OCI-LY1 (cell line): ENCODE data around the gene MCC.
"Not testable (repeated sequence)": the region's sequence is repeated elsewhere in the genome, so short reads cannot be mapped to it uniquely, and the experiment has no call there.

Experiments
- H2AFZ ChIP-seq: fragments of 200-600 bp; sonication (generic), shearing (Covaris generic); 2 replicates; pipeline ENCODE4 v1.6.0; 2014; ENCODE audit warnings: antibody characterized with exemption, mild to moderate bottlenecking, low read length
- H3F3A ChIP-seq: fragments of 200-600 bp; sonication (generic), shearing (Covaris generic); 2 replicates; pipeline ENCODE4 v1.6.0; 2014; ENCODE audit warnings: mild to moderate bottlenecking, antibody characterized with exemption, low read length, moderate library complexity; ENCODE audit not compliant: insufficient read depth
- H3K27ac ChIP-seq: fragments of 200-600 bp; sonication (generic); 2 replicates; pipeline ENCODE4 v1.5.1; 2014; ENCODE audit warnings: low read length, mixed run types, mild to moderate bottlenecking, low read depth; ENCODE audit not compliant: poor library complexity, severe bottlenecking
- H3K27me3 ChIP-seq: fragments of 200-600 bp; sonication (generic); 2 replicates; pipeline ENCODE4 v1.6.0; 2014; ENCODE audit warnings: antibody characterized with exemption, mild to moderate bottlenecking, low read length, moderate library complexity; ENCODE audit not compliant: insufficient read depth
- H3K36me3 ChIP-seq: fragments of 200-600 bp; sonication (generic); 2 replicates; pipeline ENCODE4 v1.6.1; 2014; ENCODE audit warnings: mild to moderate bottlenecking, antibody characterized with exemption, low read length, moderate library complexity, mixed read lengths; ENCODE audit not compliant: insufficient read depth
- H3K4me1 ChIP-seq: fragments of 200-600 bp; sonication (generic); 2 replicates; pipeline ENCODE4 v1.5.1; 2014; ENCODE audit warnings: mild to moderate bottlenecking, low read length, moderate library complexity; ENCODE audit not compliant: insufficient read depth, severe bottlenecking
- H3K4me2 ChIP-seq: fragments of 200-600 bp; sonication (generic), shearing (Covaris generic); 2 replicates; pipeline ENCODE4 v1.6.1; 2014; ENCODE audit warnings: low read length
- H3K4me3 ChIP-seq: fragments of 200-600 bp; sonication (generic); 2 replicates; pipeline ENCODE4 v1.5.1; 2014; ENCODE audit warnings: low read length, low read depth, mild to moderate bottlenecking, mixed read lengths; ENCODE audit not compliant: poor library complexity, severe bottlenecking
- H3K79me2 ChIP-seq: fragments of 200-600 bp; shearing (Covaris generic); 2 replicates; pipeline ENCODE4 v1.6.1; 2016; ENCODE audit warnings: mixed run types, low read length, mixed read lengths; ENCODE audit not compliant: insufficient read depth
- H3K9ac ChIP-seq: fragments of 200-600 bp; sonication (generic), shearing (Covaris generic); 2 replicates; pipeline ENCODE4 v1.6.1; 2014; ENCODE audit warnings: mild to moderate bottlenecking, low read length, mixed read lengths
- H3K9me2 ChIP-seq: fragments of 200-600 bp; sonication (generic), shearing (Covaris generic); 2 replicates; pipeline ENCODE4 v1.6.1; 2014; ENCODE audit warnings: low read depth, mild to moderate bottlenecking, low read length, mixed read lengths
- H3K9me3 ChIP-seq: fragments of 200-600 bp; shearing (Covaris generic); 2 replicates; pipeline ENCODE4 v1.6.1; 2014; ENCODE audit warnings: low read length, mixed read lengths
- H4K20me1 ChIP-seq: fragments of 200-600 bp; sonication (generic), shearing (Covaris generic); 2 replicates; pipeline ENCODE4 v1.6.0; 2016; ENCODE audit warnings: mild to moderate bottlenecking, low read length; ENCODE audit not compliant: insufficient read depth
- CTCF ChIP-seq: fragments of 200-600 bp; sonication (generic), shearing (Covaris generic); IDR thresholded peaks from 2 replicates; pipeline ENCODE4 v1.5.1; 2017; ENCODE audit warnings: mild to moderate bottlenecking, antibody characterized with exemption, low read length, moderate library complexity, mixed read lengths
- EZH2 ChIP-seq: fragments of 200-600 bp; sonication (generic), shearing (Covaris generic); IDR thresholded peaks from 2 replicates; pipeline ENCODE4 v1.8.0; 2017; ENCODE audit warnings: borderline replicate concordance, mixed run types, mild to moderate bottlenecking, antibody characterized with exemption, low read length, moderate library complexity, mixed read lengths

The MCC gene

GRCh38 chr5:113474100-113474728, 14.0 kb downstream of the MCC start:
- Histone ChIP-seq H3F3A (no peaks in the 10 kb centered on the region), H3K27me3 (no peaks in the 10 kb centered on the region), H2AFZ (no peak overlapping the region), H3K9ac (no peak overlapping the region), H3K4me2 (no peak overlapping the region), H3K27ac (no peak overlapping the region), H4K20me1 (no peaks in the 10 kb centered on the region), H3K36me3 (no peaks in the 10 kb centered on the region), H3K9me2 (no peaks in the 10 kb centered on the region), H3K79me2 (no peaks in the 10 kb centered on the region), H3K4me1 (no peaks in the 10 kb centered on the region), H3K9me3 (no peaks in the 10 kb centered on the region), H3K4me3 (no peak overlapping the region)
- TF ChIP-seq EZH2 (no peak), CTCF (no peak)

DNA sequence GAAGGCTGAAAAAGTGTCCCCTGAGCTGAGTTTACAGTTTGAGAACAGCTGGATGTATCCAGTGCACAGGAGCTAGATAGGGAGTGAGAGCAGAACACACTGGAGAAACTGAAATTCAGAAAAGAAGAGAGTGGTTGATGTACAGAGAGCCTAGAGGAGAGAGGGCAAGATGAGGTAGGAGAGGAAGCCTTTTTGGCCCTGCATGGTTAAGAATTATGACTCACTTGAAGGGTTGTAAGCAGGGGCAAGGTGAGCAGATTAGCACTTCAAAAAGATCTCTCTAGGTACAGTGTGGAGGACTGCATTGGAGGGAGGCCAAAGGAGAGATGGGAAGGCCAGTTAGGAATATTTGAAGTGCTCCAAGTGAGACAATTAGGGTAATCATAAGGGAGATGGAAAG, 25.2 kb downstream of the MCC start:
- no peaks in the 10 kb centered on the region for H3K4me1 ChIP-seq
- H3K4me3 ChIP-seq: no peak overlapping the region
- H2AFZ ChIP-seq: no peak overlapping the region

DNA sequence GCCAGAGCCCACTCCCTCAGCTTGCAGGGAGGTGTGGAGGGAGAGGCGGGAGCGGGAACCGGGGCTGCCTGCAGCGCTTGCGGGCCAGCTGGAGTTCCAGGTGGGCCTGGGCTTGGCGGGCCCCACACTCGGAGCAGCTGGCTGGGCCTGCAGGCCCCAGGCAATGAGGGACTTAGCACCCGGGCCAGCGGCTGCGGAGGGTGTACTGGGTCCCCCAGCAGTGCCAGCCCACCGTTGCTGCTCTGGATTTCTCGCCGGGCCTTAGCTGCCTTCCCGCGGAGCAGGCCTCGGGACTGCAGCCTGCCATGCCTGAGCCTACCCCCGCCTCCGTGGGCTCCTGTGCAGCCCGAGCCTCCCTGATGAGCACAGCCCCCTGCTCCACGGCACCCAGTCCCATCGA, 31.1 kb downstream of the MCC start:
- H3K9me2 ChIP-seq, H3K36me3 ChIP-seq, H3K4me3 ChIP-seq, H3K27me3 ChIP-seq, H3K9me3 ChIP-seq, H3K4me1 ChIP-seq, H3K4me2 ChIP-seq, H2AFZ ChIP-seq, H3F3A ChIP-seq, H4K20me1 ChIP-seq, H3K27ac ChIP-seq, H3K79me2 ChIP-seq, H3K9ac ChIP-seq: not testable (repeated sequence)

More for the DNA sequence above, 25.2 kb downstream of the MCC start:
- no peak for TF ChIP-seq EZH2
- TF ChIP-seq CTCF: no peak
- Histone ChIP-seq H3K9ac (no peak overlapping the region), H3K27me3 (no peaks in the 10 kb centered on the region), H3K27ac (no peak overlapping the region), H3F3A (no peaks in the 10 kb centered on the region), H3K79me2 (no peaks in the 10 kb centered on the region), H3K9me2 (no peaks in the 10 kb centered on the region), H3K9me3 (no peaks in the 10 kb centered on the region), H3K4me2 (no peak overlapping the region), H3K36me3 (no peaks in the 10 kb centered on the region), H4K20me1 (no peaks in the 10 kb centered on the region)

GRCh38 chr5:113452941-113453340, 35.3 kb downstream of the MCC start:
- Histone ChIP-seq H3K9me3 (no peaks in the 10 kb centered on the region), H3K27me3 (no peaks in the 10 kb centered on the region), H3K4me2 (no peak overlapping the region), H3K9me2 (no peaks in the 10 kb centered on the region), H2AFZ (no peak overlapping the region), H3K36me3 (no peaks in the 10 kb centered on the region), H3K27ac (no peak overlapping the region), H3K4me1 (no peaks in the 10 kb centered on the region), H3K79me2 (no peaks in the 10 kb centered on the region), H4K20me1 (no peaks in the 10 kb centered on the region), H3F3A (no peaks in the 10 kb centered on the region), H3K4me3 (no peak overlapping the region), H3K9ac (no peak overlapping the region)
- TF ChIP-seq EZH2: no peak
- TF ChIP-seq CTCF: no peak
